Endothelial cell of umbilical vein (primary cell): ENCODE results near the gene LDLRAD2. TPM values are rescaled to one million over a fixed set of nuclear protein-coding genes. Genes with fewer than 3 reads are reported as not detected.

Source experiments
- BruUV-seq: library from RNA; stranded (reverse); fragments of 400-500 nt; replicated peaks from 2 replicates; lab custom pipeline; 2021; lab: Mats Ljungman, UMichigan
- CTCF ChIA-PET: fragments of 300-600, 350-600 bp; sonication (Branson Sonifier 250); formaldehyde crosslinking; loops from one replicate; lab custom pipeline; 2021; ENCODE audit warnings: antibody characterized with exemption, inconsistent platforms; lab: Charles Lee
- POLR2A ChIA-PET: fragments of 300-600, 350-600 bp; sonication (Branson Sonifier 250); formaldehyde crosslinking; loops from one replicate; lab custom pipeline; 2021; ENCODE audit warnings: antibody characterized with exemption, inconsistent platforms; lab: Charles Lee
- DNase-seq: peaks from one replicate; pipeline ENCODE4 v3.0.0-alpha.2; 2011; ENCODE audit warnings: low read depth, low spot score
- FAIRE-seq: peaks from 2 replicates; lab custom pipeline; 2011; peaks lifted over from hg19 to GRCh38; lab: Jason Lieb, UNC
- H2AFZ ChIP-seq: 2 replicates; pipeline ENCODE4 v1.6.0; 2012; ENCODE audit warnings: low read depth, low read length, control low read depth, inconsistent platforms
- H3K27ac ChIP-seq: 2 replicates; pipeline ENCODE4 v1.5.1; 2011; ENCODE audit warnings: low read depth, mild to moderate bottlenecking, control low read depth, low read length, moderate library complexity; ENCODE audit not compliant: insufficient read depth
- H3K27me3 ChIP-seq, 2 experiments: 2 replicates each; pipeline versions ENCODE4 v1.6.0 to v1.6.1; 2011; ENCODE audit warnings: low read length in 2 of 2, mixed read lengths in 1 of 2; ENCODE audit not compliant: control insufficient read depth in 2 of 2, insufficient read depth in 2 of 2
- H3K36me3 ChIP-seq, 2 experiments: 2 replicates in 1 of 2; 3 replicates in 1 of 2; pipeline ENCODE4 v1.5.1; 2011; ENCODE audit warnings: low read length in 2 of 2, mild to moderate bottlenecking in 1 of 2, moderate library complexity in 1 of 2; ENCODE audit not compliant: control insufficient read depth in 2 of 2, insufficient read depth in 2 of 2; ENCODE audit errors: extremely low read depth in 1 of 2
- H3K4me1 ChIP-seq: 3 replicates; pipeline ENCODE4 v1.5.1; 2011; ENCODE audit warnings: mild to moderate bottlenecking, low read length; ENCODE audit not compliant: control insufficient read depth, insufficient read depth; ENCODE audit errors: extremely low read depth
- H3K4me2 ChIP-seq: 2 replicates; pipeline ENCODE4 v1.6.1; 2011; ENCODE audit warnings: low read length, control low read depth, mixed read lengths; ENCODE audit not compliant: insufficient read depth
- H3K4me3 ChIP-seq, 3 experiments: fragments of 200-600 bp in 1 of 3; sonication (generic), shearing (Covaris generic) in 1 of 3; replicated peaks in 1 of 3; 2 replicates each; pipeline ENCODE4 v1.5.1; 2011 to 2016; ENCODE audit warnings: control low read depth in 3 of 3, low read length in 3 of 3, mild to moderate bottlenecking in 2 of 3, inconsistent platforms in 1 of 3, low read depth in 1 of 3, moderate library complexity in 1 of 3; ENCODE audit not compliant: insufficient read depth in 1 of 3
- H3K79me2 ChIP-seq: 2 replicates; pipeline ENCODE4 v1.6.0; 2012; ENCODE audit warnings: low read length, inconsistent platforms; ENCODE audit not compliant: control insufficient read depth, insufficient read depth
- H3K9ac ChIP-seq: replicated peaks from 2 replicates; pipeline ENCODE3; 2011; ENCODE audit warnings: low read length, control low read depth; ENCODE audit not compliant: insufficient read depth; ENCODE audit errors: extremely low read depth
- H3K9me1 ChIP-seq: replicated peaks from 3 replicates; pipeline ENCODE4 v1.6.0; 2011; ENCODE audit warnings: mild to moderate bottlenecking, low read length; ENCODE audit not compliant: control insufficient read depth, insufficient read depth; ENCODE audit errors: extremely low read depth
- H3K9me3 ChIP-seq: replicated peaks from 2 replicates; pipeline ENCODE4 v1.5.1; 2012; ENCODE audit warnings: low read length, inconsistent platforms; ENCODE audit not compliant: control insufficient read depth, insufficient read depth
- H4K20me1 ChIP-seq: replicated peaks from 2 replicates; pipeline ENCODE3; 2011; ENCODE audit warnings: mild to moderate bottlenecking, low read length; ENCODE audit not compliant: control insufficient read depth, insufficient read depth; ENCODE audit errors: extremely low read depth
- FOS ChIP-seq: IDR thresholded peaks from 2 replicates; pipeline ENCODE4 v1.6.1; 2011; ENCODE audit warnings: mild to moderate bottlenecking, low read length, moderate library complexity, borderline replicate concordance; ENCODE audit not compliant: insufficient read depth
- POLR2AphosphoS5 ChIP-seq: IDR thresholded peaks from 2 replicates; pipeline ENCODE4 v1.6.1; 2012; ENCODE audit warnings: low read depth, mild to moderate bottlenecking, control low read depth, low read length, moderate library complexity; ENCODE audit not compliant: insufficient read depth
- dilution Hi-C: fragments of 300-500 bp; cut with MboI; formaldehyde crosslinking; loops from one replicate; pipeline ENCODE4 v1.15.0; 2019; ENCODE audit warnings: low sequenced_read_pairs; ENCODE audit not compliant: extremely low pct_ligation_motif_present
- intact Hi-C: fragments of 100-400 bp; cut with micrococcal nuclease; formaldehyde crosslinking; loops from one replicate; pipeline ENCODE4 v1.10.0; 2022
- polyA plus RNA-seq, 4 experiments: library from polyadenylated mRNA; depleted of rRNA in 3 of 4; stranded (reverse) in 3 of 4; unstranded in 1 of 4; fragments of >200 nt; gene quantifications; 2 replicates each; pipeline versions ENCODE4 v1.2.1 to v1.2.3, GENCODE V29; 2011 to 2012; ENCODE audit warnings: missing spikeins in 1 of 4
- total RNA-seq: library from RNA; stranded (reverse); gene quantifications from 2 replicates; pipeline ENCODE4 v1.2.3, GENCODE V29; 2021

The LDLRAD2 gene
- total and polyA plus RNA-seq, 2 donors (not counting 3 experiments of a cell fraction or from before 2014, with no cell fraction given), result 0.44 TPM; not detected in 1

GRCh38 chr1:21874328-21874727 lies 62.3 kb downstream of the LDLRAD2 start:
- H3K4me1 ChIP-seq, result peaks cover 7% of the 10 kb centered on the region
- peaks cover 78 to 94% of the 10 kb centered on the region in 2 experiments for H3K36me3 ChIP-seq
- H3K4me3 ChIP-seq, result no peak overlapping the region
- no peak overlapping the region for H3K27ac ChIP-seq
- BruUV-seq, result TSS peak; percentile 1
- no peak overlapping the region for H3K9ac ChIP-seq
- POLR2A ChIA-PET, result no interaction called here
- H3K4me2 ChIP-seq, result no peak overlapping the region
- H3K27me3 ChIP-seq, result no peaks in the 10 kb centered on the region
- dilution Hi-C loops (no loop called here), intact Hi-C loops (no loop called here)
- peak; percentile 14 for TF ChIP-seq POLR2AphosphoS5
- TF ChIP-seq FOS, result no peak
- no peaks in the 10 kb centered on the region for H4K20me1 ChIP-seq
- H3K79me2 ChIP-seq, result peaks cover 77% of the 10 kb centered on the region
- FAIRE-seq (no peak), DNase-seq (no peak)
- no peaks in the 10 kb centered on the region for H3K9me3 ChIP-seq
- no peaks in the 10 kb centered on the region for H3K9me1 ChIP-seq
- H2AFZ ChIP-seq, result no peak overlapping the region
- CTCF ChIA-PET, result no interaction called here

Other genes starting within 250 kb of the LDLRAD2 start
- 0.20 TPM in 1 of 2 replicates, not detected in the other for gene RAP1GAP, start 142.9 kb upstream of the LDLRAD2 start, total RNA-seq
- 0.07 and 1.4 TPM in 2 replicates for gene RAP1GAP, start 142.9 kb upstream of the LDLRAD2 start, polyA plus RNA-seq
- 146 and 149 TPM in 2 replicates for gene USP48, start 29.1 kb upstream of the LDLRAD2 start, total RNA-seq
- 18.5 and 27.2 TPM in 2 replicates for gene USP48, start 29.1 kb upstream of the LDLRAD2 start, polyA plus RNA-seq
- gene HSPG2, start 125.0 kb downstream of the LDLRAD2 start, total RNA-seq, result 3,499 and 3,960 TPM in 2 replicates
- 734 and 849 TPM in 2 replicates for gene HSPG2, start 125.0 kb downstream of the LDLRAD2 start, polyA plus RNA-seq
- 0.48 TPM in 1 of 2 replicates, not detected in the other for gene CELA3B, start 164.8 kb downstream of the LDLRAD2 start, total RNA-seq
- gene CELA3B, start 164.8 kb downstream of the LDLRAD2 start, polyA plus RNA-seq, result 0.30 and 0.32 TPM in 2 replicates
- not detected in 2 replicates for gene CELA3A, start 189.4 kb downstream of the LDLRAD2 start, total RNA-seq
- gene CELA3A, start 189.4 kb downstream of the LDLRAD2 start, polyA plus RNA-seq, result 0.35 TPM in 1 of 2 replicates, not detected in the other
- gene CDC42, start 240.4 kb downstream of the LDLRAD2 start, total RNA-seq, result 379 and 381 TPM in 2 replicates
- 175 and 199 TPM in 2 replicates for gene CDC42, start 240.4 kb downstream of the LDLRAD2 start, polyA plus RNA-seq